HL-60 (cell line): ENCODE results near the gene GPD1L.

Experiments used
- DNase-seq, 2 experiments: peaks; one replicate each; pipeline ENCODE4 v3.0.0-alpha.2; 2010 to 2020; ENCODE audit warnings: low read depth in 1 of 2, low spot score in 1 of 2
- H3K27ac ChIP-seq: fragments of 250-450 bp; sonication (Bioruptor Pico); replicated peaks from 2 replicates; pipeline ENCODE4 v1.5.1; 2020; ENCODE audit warnings: mild to moderate bottlenecking, moderate library complexity
- H3K27me3 ChIP-seq: fragments of 250-450 bp; sonication (Bioruptor Pico); 2 replicates; pipeline ENCODE4 v1.5.1; 2021; ENCODE audit warnings: mild to moderate bottlenecking, moderate library complexity; ENCODE audit not compliant: insufficient read depth, poor library complexity, severe bottlenecking
- H3K4me3 ChIP-seq: replicated peaks from 2 replicates; pipeline ENCODE4 v1.5.1; 2011; ENCODE audit warnings: mild to moderate bottlenecking, control low read depth, low read length; ENCODE audit not compliant: insufficient read depth
- GABPA ChIP-seq: IDR thresholded peaks from 2 replicates; pipeline ENCODE4 v1.6.1; 2012; ENCODE audit warnings: low read depth
- POLR2AphosphoS5 ChIP-seq: IDR thresholded peaks from 2 replicates; pipeline ENCODE4 v1.6.1; 2012; ENCODE audit warnings: low read depth
- SPI1 ChIP-seq: IDR thresholded peaks from 2 replicates; pipeline ENCODE4 v1.6.1; 2012; ENCODE audit warnings: low read depth, mild to moderate bottlenecking, borderline replicate concordance
- TF ChIP-seq, protein P1 (sequence below): IDR thresholded peaks from one replicate; pipeline ENCODE4 v1.5.1; 2011; ENCODE audit warnings: low read length, control low read depth, inconsistent platforms; ENCODE audit not compliant: insufficient read depth
- TF ChIP-seq, protein P2 (sequence below): IDR thresholded peaks from 2 replicates; pipeline ENCODE4 v1.6.1; 2012; ENCODE audit warnings: low read depth; ENCODE audit not compliant: insufficient replicate concordance

The GPD1L gene

DNA sequence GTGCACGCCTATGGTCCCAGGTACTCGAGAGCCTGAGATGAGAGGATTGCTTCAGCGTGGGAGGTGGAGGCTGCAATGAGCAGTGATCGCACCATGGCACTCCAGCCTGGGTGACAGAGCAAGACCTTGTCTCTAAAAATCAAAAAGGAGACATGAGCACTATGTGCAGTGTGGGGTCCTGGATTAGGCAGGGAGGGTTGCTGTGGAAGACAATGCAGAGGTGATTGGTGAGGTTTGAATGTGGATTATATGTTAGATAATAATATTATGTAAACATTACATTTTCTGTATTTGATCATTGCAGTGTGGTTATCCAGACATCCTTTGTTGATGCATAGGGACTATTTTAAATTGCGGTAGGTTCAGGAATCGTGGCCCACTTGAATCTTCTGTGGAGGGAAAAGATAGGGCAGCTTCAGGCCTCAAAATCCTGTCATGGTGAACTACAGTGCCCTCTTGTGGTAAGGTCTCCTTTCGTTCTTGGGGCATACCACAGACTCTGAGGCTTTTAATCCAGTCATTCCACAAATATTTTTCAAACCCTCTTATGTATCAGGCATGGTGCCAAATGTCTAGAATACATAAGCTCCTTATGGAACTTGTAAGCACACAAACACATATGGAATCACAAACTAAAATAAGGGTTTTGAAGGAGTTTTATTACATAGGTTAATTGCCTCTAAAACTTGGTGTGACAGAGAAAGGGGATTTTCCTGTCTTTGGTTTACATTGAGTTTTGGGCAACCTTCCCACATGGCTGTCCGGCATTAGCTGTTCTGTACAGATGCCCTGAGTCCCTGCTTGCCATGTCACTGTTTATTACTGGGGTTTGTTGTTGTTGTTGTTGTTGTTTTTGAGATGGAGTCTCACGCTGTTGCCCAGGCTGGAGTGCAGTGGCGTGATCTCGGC, 37.7 kb downstream of the GPD1L start:
- H3K27me3 ChIP-seq, result no peaks in the 10 kb centered on the region
- no peak overlapping the region for H3K4me3 ChIP-seq
- DNase-seq, result peak; percentile 36 to 70
- no peak for TF ChIP-seq SPI1
- TF ChIP-seq, protein P1, sequence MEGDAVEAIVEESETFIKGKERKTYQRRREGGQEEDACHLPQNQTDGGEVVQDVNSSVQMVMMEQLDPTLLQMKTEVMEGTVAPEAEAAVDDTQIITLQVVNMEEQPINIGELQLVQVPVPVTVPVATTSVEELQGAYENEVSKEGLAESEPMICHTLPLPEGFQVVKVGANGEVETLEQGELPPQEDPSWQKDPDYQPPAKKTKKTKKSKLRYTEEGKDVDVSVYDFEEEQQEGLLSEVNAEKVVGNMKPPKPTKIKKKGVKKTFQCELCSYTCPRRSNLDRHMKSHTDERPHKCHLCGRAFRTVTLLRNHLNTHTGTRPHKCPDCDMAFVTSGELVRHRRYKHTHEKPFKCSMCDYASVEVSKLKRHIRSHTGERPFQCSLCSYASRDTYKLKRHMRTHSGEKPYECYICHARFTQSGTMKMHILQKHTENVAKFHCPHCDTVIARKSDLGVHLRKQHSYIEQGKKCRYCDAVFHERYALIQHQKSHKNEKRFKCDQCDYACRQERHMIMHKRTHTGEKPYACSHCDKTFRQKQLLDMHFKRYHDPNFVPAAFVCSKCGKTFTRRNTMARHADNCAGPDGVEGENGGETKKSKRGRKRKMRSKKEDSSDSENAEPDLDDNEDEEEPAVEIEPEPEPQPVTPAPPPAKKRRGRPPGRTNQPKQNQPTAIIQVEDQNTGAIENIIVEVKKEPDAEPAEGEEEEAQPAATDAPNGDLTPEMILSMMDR, result peak; percentile 62
- H3K27ac ChIP-seq, result peak overlapping the region; percentile 82

DNA sequence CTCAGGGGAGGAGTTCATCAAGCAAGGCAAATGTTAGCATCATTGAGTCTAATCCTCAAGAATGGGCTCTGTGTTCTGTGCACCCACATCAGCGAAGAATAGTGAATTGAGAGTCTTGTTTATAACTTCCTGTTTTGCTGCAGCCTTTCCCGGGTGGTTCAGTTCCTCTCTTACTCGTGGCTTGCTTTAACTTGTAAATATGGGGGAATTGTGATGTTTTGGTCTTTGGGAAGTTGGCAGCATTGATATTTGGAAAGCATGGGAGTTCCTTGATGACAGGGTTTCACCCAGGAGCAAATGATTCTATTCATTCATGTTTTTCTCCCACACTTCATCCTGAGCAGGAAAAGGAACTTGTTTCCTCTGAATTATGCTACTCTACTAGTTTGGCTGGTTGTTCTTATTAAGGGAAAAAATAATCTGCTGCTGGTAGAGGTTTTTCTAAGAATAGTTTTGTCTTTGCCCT, 40.4 kb downstream of the GPD1L start:
- peak in 1 of 2 experiments; percentile 65 for DNase-seq
- Histone ChIP-seq H3K27ac (peak overlapping the region; percentile 82), H3K27me3 (no peaks in the 10 kb centered on the region), H3K4me3 (no peak overlapping the region)
- TF ChIP-seq, protein P1, result no peak
- no peak for TF ChIP-seq GABPA
- TF ChIP-seq, protein P2, sequence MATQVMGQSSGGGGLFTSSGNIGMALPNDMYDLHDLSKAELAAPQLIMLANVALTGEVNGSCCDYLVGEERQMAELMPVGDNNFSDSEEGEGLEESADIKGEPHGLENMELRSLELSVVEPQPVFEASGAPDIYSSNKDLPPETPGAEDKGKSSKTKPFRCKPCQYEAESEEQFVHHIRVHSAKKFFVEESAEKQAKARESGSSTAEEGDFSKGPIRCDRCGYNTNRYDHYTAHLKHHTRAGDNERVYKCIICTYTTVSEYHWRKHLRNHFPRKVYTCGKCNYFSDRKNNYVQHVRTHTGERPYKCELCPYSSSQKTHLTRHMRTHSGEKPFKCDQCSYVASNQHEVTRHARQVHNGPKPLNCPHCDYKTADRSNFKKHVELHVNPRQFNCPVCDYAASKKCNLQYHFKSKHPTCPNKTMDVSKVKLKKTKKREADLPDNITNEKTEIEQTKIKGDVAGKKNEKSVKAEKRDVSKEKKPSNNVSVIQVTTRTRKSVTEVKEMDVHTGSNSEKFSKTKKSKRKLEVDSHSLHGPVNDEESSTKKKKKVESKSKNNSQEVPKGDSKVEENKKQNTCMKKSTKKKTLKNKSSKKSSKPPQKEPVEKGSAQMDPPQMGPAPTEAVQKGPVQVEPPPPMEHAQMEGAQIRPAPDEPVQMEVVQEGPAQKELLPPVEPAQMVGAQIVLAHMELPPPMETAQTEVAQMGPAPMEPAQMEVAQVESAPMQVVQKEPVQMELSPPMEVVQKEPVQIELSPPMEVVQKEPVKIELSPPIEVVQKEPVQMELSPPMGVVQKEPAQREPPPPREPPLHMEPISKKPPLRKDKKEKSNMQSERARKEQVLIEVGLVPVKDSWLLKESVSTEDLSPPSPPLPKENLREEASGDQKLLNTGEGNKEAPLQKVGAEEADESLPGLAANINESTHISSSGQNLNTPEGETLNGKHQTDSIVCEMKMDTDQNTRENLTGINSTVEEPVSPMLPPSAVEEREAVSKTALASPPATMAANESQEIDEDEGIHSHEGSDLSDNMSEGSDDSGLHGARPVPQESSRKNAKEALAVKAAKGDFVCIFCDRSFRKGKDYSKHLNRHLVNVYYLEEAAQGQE, result no peak
- peak; percentile 91 for TF ChIP-seq SPI1

GRCh38 chr3:32147509-32147908, 41.1 kb downstream of the GPD1L start:
- DNase-seq, result no peak
- Histone ChIP-seq H3K27me3 (no peaks in the 10 kb centered on the region), H3K27ac (peak overlapping the region; percentile 82), H3K4me3 (no peak overlapping the region)
- TF ChIP-seq, protein P1, result no peak
- TF ChIP-seq SPI1 (no peak), POLR2AphosphoS5 (no peak), GABPA (no peak)
- TF ChIP-seq, protein P2, result no peak

- no peak overlapping the region for H3K27ac ChIP-seq
- no peaks in the 10 kb centered on the region for H3K27me3 ChIP-seq
- H3K4me3 ChIP-seq, result no peak overlapping the region
- TF ChIP-seq POLR2AphosphoS5, result no peak
- TF ChIP-seq, protein P1, result no peak
- TF ChIP-seq, protein P2, result no peak
- no peak for TF ChIP-seq SPI1
- TF ChIP-seq GABPA, result no peak
- no peak for DNase-seq
Measured at GRCh38 chr3:32147933-32148332, 41.5 kb downstream of the GPD1L start.
